ENCODE data around the gene CAMK2D.

The CAMK2D gene

GRCh38 chr4:113618205-113618604 lies 143.3 kb downstream of the CAMK2D start:
- no peak overlapping the region for H3K4me3 ChIP-seq (replicated peaks; ENCODE audit: low read depth, low read length)
- TF ChIP-seq CTCF (IDR thresholded peaks at IDR 0.05; ENCODE audit: insufficient read depth, low read length, poor library complexity, severe bottlenecking) = no peak
- DNase-seq (ENCODE audit: extremely low read depth, insufficient read length) = no peak

GRCh38 chr4:113617195-113617594 lies 144.3 kb downstream of the CAMK2D start:
- no peak overlapping the region for H3K4me3 ChIP-seq (replicated peaks; ENCODE audit: low read depth, low read length)
- TF ChIP-seq CTCF (IDR thresholded peaks at IDR 0.05; ENCODE audit: insufficient read depth, low read length, poor library complexity, severe bottlenecking) = no peak
- no peaks in the 10 kb centered on the region for H3K36me3 ChIP-seq (ENCODE audit: control insufficient read depth, insufficient read depth, low read length)
- H3K27me3 ChIP-seq (replicated peaks; ENCODE audit: control insufficient read depth, insufficient read depth, low read length) = no peaks in the 10 kb centered on the region
- no peak for DNase-seq (ENCODE audit: extremely low read depth, insufficient read length)

More at GRCh38 chr4:113618205-113618604, 143.3 kb downstream of the CAMK2D start:
- no peaks in the 10 kb centered on the region for H3K36me3 ChIP-seq (ENCODE audit: control insufficient read depth, insufficient read depth, low read length)
- H3K27me3 ChIP-seq (replicated peaks; ENCODE audit: control insufficient read depth, insufficient read depth, low read length) = no peaks in the 10 kb centered on the region

GRCh38 chr4:113616443-113616842 lies 145.1 kb downstream of the CAMK2D start:
- Histone ChIP-seq H3K4me3 (replicated peaks; ENCODE audit: low read depth, low read length) (no peak overlapping the region), H3K36me3 (ENCODE audit: control insufficient read depth, insufficient read depth, low read length) (no peaks in the 10 kb centered on the region), H3K27me3 (replicated peaks; ENCODE audit: control insufficient read depth, insufficient read depth, low read length) (no peaks in the 10 kb centered on the region)
- no peak for TF ChIP-seq CTCF (IDR thresholded peaks at IDR 0.05; ENCODE audit: insufficient read depth, low read length, poor library complexity, severe bottlenecking)
- DNase-seq (ENCODE audit: extremely low read depth, insufficient read length) = no peak

- TF ChIP-seq CTCF (IDR thresholded peaks at IDR 0.05; ENCODE audit: insufficient read depth, low read length, poor library complexity, severe bottlenecking) = no peak
- no peak for DNase-seq (ENCODE audit: extremely low read depth, insufficient read length)
- Histone ChIP-seq H3K36me3 (ENCODE audit: control insufficient read depth, insufficient read depth, low read length) (no peaks in the 10 kb centered on the region), H3K4me3 (replicated peaks; ENCODE audit: low read depth, low read length) (no peak overlapping the region), H3K27me3 (replicated peaks; ENCODE audit: control insufficient read depth, insufficient read depth, low read length) (no peaks in the 10 kb centered on the region)
Measured at GRCh38 chr4:113614414-113614813, 147.1 kb downstream of the CAMK2D start.

GRCh38 chr4:113613503-113613902 lies 148.0 kb downstream of the CAMK2D start:
- H3K4me3 ChIP-seq (replicated peaks; ENCODE audit: low read depth, low read length) = no peak overlapping the region
- no peak for DNase-seq (ENCODE audit: extremely low read depth, insufficient read length)
- no peak for TF ChIP-seq CTCF (IDR thresholded peaks at IDR 0.05; ENCODE audit: insufficient read depth, low read length, poor library complexity, severe bottlenecking)
- no peaks in the 10 kb centered on the region for H3K36me3 ChIP-seq (ENCODE audit: control insufficient read depth, insufficient read depth, low read length)
- no peaks in the 10 kb centered on the region for H3K27me3 ChIP-seq (replicated peaks; ENCODE audit: control insufficient read depth, insufficient read depth, low read length)

GRCh38 chr4:113610537-113610936 lies 151.0 kb downstream of the CAMK2D start:
- no peak for TF ChIP-seq CTCF (IDR thresholded peaks at IDR 0.05; ENCODE audit: insufficient read depth, low read length, poor library complexity, severe bottlenecking)
- H3K27me3 ChIP-seq (replicated peaks; ENCODE audit: control insufficient read depth, insufficient read depth, low read length) = no peaks in the 10 kb centered on the region
- no peak overlapping the region for H3K4me3 ChIP-seq (replicated peaks; ENCODE audit: low read depth, low read length)
- H3K36me3 ChIP-seq (ENCODE audit: control insufficient read depth, insufficient read depth, low read length) = peaks cover 1% of the 10 kb centered on the region; the same call in 1 of the 2 replicates
- no peak for DNase-seq (ENCODE audit: extremely low read depth, insufficient read length)

Data from GM06990 (cell line).